Right renal pelvis (tissue), 4 donors: ENCODE results near the gene SPATA25. TPM values are rescaled to one million over a fixed set of nuclear protein-coding genes. Genes with fewer than 3 reads are reported as not detected.

ENCODE experiments used
- DNase-seq, 4 donors: peaks; one replicate each; pipeline ENCODE4 v3.0.0-alpha.2; 2013; ENCODE audit warnings: low read depth in 4 of 4, low spot score in 3 of 4, missing footprints in 1 of 4
- polyA plus RNA-seq, 4 donors: library from polyadenylated mRNA; unstranded; fragments of 120-200 nt; gene quantifications; one replicate each; pipeline ENCODE4 v1.2.1, GENCODE V29; 2013; ENCODE audit not compliant: insufficient read length in 4 of 4

The SPATA25 gene
- polyA plus RNA-seq, 4 donors, result 2.8 to 3.8 (median 3.3) TPM

DNA sequence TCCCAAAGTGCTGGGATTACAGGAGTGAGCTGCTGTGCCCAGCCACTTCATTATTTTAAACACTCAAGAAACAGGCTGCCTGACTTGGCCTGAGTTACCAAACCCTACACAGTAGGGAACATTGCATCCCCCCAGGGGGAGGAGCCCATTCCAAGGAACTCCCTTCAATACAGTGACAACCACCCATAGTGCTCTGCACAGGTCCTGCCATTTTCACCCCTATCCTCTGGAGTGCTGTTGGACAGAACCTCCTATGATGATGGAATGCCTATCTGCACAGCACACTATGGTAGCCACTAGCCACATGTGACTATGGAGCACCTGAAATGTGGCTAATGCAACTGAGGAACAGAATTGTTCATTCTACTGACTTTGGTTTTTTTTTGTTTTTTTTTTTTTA lies 42.0 kb downstream of the SPATA25 start:
- no peak for DNase-seq

DNA sequence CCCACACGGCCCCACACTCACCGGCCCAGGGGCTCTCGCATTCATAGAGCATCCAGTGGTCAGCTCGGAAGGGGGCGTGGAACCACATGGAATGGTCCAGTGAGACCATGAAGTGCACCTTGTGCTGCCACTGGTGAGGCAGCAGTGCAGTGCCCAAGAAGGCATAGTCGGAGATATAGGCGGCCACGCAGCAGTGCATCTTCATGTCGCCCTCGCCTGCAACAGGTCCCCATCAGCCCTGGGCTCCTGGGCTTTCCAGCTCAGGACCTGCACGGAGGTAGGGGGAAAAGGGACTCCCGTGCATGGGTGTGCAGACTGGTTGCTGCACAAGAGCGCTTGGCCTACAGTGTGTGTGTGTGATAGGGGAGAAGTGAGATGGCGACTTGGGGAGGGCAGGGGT lies 43.9 kb downstream of the SPATA25 start:
- DNase-seq, result no peak

DNA sequence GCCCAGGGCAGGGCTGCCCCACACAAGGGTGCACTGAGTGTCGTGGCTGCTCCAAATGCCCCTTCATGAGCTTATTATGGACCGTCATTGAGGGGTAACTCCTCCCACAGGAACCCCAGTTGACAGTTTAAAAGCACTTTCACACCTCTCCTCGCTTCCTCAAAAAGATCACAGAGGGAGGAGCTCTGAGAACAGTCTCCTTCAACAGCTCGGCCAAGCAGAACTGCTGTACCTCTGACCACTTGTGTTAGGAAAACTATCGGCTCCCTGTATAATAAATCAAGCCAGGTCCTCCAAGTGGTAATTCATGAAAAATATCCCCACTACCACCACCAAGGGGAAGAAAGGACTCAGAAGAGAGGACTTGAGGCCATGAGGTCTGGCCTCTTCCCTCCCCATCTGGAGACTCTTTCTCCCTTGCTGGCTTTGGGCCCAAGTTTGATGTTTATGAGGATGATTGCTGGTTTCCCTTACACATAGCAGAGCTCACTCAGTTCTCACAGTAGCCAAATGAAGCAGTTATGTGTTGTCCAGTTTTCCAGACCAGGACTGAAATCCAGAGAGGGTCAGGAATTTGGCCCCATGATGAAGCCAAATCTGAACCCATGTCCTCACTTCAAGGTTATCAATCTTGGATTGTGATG lies 45.1 kb downstream of the SPATA25 start:
- no peak for DNase-seq

GRCh38 chr20:45841407-45842129 lies 45.9 kb downstream of the SPATA25 start:
- DNase-seq, result no peak

GRCh38 chr20:45840700-45841198 lies 46.7 kb downstream of the SPATA25 start:
- DNase-seq, result no peak

DNA sequence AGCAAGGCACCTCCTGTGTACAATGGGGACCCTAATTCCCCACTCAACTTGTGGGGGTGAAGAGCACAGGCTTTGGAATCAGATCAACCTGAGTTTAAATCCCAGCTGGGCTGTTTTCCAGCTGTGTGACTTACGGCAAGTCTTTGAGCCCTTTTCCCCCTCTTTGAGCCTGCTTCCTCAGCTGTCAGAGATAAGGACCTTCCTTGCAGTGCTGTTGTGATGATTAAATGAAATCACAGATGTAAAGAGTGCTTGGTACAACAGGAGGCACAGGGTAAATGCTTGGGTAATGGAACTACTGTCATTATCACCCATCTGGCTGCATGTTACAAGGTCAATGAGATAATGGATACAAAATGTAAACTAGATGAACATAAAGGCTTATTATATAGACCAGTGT lies 50.6 kb downstream of the SPATA25 start:
- no peak for DNase-seq

Other genes starting within 250 kb of the SPATA25 start
- gene WFDC11, start 217.4 kb downstream of the SPATA25 start, polyA plus RNA-seq, result under 1 TPM in 1 of 4 donors, not detected in 3; 0.10 TPM
- not detected for gene WFDC13, start 185.6 kb downstream of the SPATA25 start, polyA plus RNA-seq
- gene WFDC10B, start 182.6 kb downstream of the SPATA25 start, polyA plus RNA-seq, result not detected
- not detected for gene SPINT4, start 165.3 kb downstream of the SPATA25 start, polyA plus RNA-seq
- gene WFDC3, start 95.7 kb downstream of the SPATA25 start, polyA plus RNA-seq, result 1 to 10 TPM; 1.1 to 2.1 (median 1.7) TPM
- gene DNTTIP1, start 95.7 kb downstream of the SPATA25 start, polyA plus RNA-seq, result 10 to 100 TPM; 36.4 to 41.9 (median 38.8) TPM
- gene UBE2C, start 75.0 kb downstream of the SPATA25 start, polyA plus RNA-seq, result 10 to 100 TPM; 59.9 to 72.1 (median 65.9) TPM
- 1 to 10 TPM in 1 of 4 donors, under 1 TPM in 3; 0.22 to 1.1 (median 0.72) TPM for gene TNNC2, start 60.3 kb downstream of the SPATA25 start, polyA plus RNA-seq
- gene SNX21, start 53.8 kb downstream of the SPATA25 start, polyA plus RNA-seq, result 10 to 100 TPM; 12.6 to 17.1 (median 14.3) TPM
- 10 to 100 TPM; 23.2 to 28.9 (median 24.5) TPM for gene ACOT8, start 30.2 kb downstream of the SPATA25 start, polyA plus RNA-seq
- 1 to 10 TPM; 5.1 to 5.3 (median 5.2) TPM for gene ZSWIM3, start 30.0 kb downstream of the SPATA25 start, polyA plus RNA-seq
- 10 to 100 TPM; 13.3 to 15.7 (median 15.3) TPM for gene ZSWIM1, start 6.4 kb downstream of the SPATA25 start, polyA plus RNA-seq
- 1 to 10 TPM; 4.3 to 8.2 (median 5.0) TPM for gene NEURL2, start 3.6 kb upstream of the SPATA25 start, polyA plus RNA-seq
- gene CTSA, start 3.7 kb upstream of the SPATA25 start, polyA plus RNA-seq, result 100 to 1,000 TPM; 118 to 137 (median 134) TPM
- 100 to 1,000 TPM; 143 to 178 (median 150) TPM for gene PLTP, start 24.5 kb upstream of the SPATA25 start, polyA plus RNA-seq
- 10 to 100 TPM; 48.2 to 56.2 (median 49.0) TPM for gene PCIF1, start 47.1 kb upstream of the SPATA25 start, polyA plus RNA-seq
- gene ZNF335, start 84.6 kb upstream of the SPATA25 start, polyA plus RNA-seq, result 10 to 100 TPM; 12.2 to 14.7 (median 12.9) TPM
- under 1 TPM; 0.46 to 0.79 (median 0.52) TPM for gene MMP9, start 121.3 kb upstream of the SPATA25 start, polyA plus RNA-seq
- gene SLC12A5, start 141.6 kb upstream of the SPATA25 start, polyA plus RNA-seq, result 1 to 10 TPM; 1.9 to 2.6 (median 2.2) TPM
- gene NCOA5, start 202.3 kb upstream of the SPATA25 start, polyA plus RNA-seq, result 10 to 100 TPM; 56.9 to 63.8 (median 60.0) TPM
- gene CD40, start 230.7 kb upstream of the SPATA25 start, polyA plus RNA-seq, result 1 to 10 TPM; 4.5 to 6.9 (median 5.9) TPM